HL-60/S4 treated with phorbol 12-myristate 13-acetate at 8.2 ng/mL for 4 days and 3 days (cell line): Measurements from ENCODE around the gene OR6A2.

ENCODE experiments used
- in situ Hi-C: fragments of 300-500 bp; cut with MboI; formaldehyde crosslinking; loops from 2 replicates; pipeline ENCODE4 v1.15.0; 2022; ENCODE audit warnings: low sequenced_read_pairs

OR6A2 gene

DNA sequence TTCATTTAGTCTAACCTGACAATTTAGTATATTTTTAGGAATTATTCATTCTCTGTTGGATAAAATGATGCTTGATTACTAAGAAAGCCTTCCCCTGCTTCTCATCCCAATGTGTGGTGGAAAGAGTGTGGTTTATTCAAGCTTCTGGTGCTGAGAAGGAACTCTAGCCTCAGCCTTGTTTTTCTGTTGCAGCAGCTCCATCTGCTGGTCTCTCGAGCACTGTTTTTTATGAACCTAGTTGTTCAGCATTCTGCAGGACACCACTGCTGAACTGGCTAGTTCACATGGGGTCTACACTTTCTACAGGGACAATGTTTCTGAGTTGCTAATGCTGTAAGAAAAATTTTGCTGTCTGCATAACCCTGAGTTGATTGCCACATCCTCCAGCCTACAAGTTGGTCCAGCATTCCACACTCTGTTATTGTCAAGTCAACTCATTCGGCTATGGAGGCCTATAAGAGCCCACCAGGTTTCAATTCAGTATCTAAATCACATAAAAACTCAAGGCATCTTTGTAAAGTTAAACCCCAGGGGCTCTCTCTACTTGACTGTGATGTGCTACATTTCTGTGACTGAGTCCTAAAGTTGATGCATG lies 42.0 kb downstream of the OR6A2 start:
- in situ Hi-C loops, result no loop called here

DNA sequence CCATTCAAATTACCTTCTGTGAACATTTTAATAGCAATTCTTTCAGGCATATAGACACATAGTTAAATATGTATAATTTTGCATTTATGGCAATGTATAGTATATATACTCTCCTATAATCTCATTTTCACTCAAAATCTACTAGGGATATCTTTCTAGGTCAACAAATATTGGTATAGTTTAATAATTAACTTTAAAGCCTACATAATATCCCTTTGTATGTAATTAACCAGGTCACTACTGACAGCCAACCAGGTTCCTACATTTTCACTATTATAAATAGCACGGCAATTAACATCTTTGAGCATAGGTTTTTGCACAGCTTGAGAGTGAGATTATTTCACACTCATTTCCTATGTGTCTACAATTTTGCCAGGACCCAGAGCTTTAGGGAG lies 43.5 kb downstream of the OR6A2 start:
- in situ Hi-C loops, result no loop called here

DNA sequence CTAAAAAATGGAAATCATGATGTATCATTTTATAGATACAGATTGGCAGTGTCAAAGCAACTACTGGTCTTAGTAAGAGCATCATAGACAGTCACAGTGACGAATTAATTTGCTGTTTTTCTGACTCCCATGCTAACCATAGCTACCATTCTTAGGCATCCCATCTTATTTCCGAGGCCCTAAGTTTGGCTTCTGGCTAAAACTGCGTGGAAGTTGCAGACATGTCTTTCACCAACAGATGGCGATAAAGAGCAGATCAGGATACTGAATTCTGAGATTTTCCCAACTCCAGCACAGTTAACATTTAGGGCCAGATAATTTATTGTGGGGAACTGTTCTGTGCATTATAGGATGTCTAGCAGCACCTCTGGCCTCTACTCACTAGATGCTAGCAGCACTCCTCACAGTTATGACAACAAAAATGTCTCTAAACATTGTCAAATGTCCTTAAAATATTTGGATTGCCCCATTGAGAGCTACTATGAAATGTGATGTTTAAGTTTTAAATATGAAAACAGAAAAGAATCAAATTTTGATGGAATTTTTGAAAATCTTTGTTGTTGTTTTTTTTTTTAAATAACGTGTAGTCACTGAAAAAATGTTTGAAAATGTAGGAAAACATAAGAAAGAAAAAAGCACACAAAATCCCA lies 44.1 kb downstream of the OR6A2 start:
- in situ Hi-C loops, result no loop called here

DNA sequence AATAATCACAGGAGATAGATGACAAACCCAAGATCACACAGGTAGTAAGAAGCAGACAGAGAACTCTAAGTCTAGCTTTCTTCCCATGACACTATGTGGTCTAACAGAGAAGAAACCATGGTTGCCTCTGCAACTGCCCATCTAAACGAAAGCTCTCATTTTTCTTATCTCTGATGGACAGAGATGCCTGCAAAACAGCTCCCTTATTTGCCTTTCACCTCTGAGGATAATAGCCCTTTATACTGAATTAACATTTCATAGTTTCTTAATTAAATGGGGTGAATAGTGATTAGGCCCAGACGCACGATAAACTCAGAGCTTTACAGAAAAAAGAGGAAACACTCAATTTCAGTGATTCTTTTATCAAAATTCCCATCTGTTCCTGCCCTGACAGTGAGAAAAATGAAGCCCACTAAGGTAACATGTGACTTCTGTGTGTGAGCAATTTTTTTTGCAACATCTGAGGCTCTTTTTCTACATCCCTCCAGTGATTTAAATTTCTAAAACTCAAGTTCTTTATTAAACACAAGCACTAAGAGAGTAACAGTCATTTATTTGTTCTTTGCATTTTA lies 52.3 kb downstream of the OR6A2 start:
- in situ Hi-C loops, result no loop called here

DNA sequence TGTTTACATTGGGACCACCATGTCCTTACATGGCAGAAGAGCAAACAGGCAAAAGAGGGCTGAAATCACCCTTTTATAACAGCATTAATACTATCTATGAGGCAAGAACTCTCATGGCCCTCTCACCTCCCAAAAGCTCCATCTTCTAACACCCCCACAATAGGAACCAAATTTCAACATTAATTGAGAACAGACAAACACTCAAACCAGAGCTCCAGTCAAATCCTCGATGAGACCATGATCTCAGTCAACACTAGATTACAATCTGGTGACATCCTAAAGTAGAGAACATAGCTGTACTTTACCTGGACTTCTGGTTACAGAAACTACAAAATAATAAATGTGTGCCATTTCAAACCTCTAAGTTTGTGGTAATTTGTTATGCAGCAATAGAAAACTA lies 52.9 kb downstream of the OR6A2 start:
- in situ Hi-C loops, result no loop called here

DNA sequence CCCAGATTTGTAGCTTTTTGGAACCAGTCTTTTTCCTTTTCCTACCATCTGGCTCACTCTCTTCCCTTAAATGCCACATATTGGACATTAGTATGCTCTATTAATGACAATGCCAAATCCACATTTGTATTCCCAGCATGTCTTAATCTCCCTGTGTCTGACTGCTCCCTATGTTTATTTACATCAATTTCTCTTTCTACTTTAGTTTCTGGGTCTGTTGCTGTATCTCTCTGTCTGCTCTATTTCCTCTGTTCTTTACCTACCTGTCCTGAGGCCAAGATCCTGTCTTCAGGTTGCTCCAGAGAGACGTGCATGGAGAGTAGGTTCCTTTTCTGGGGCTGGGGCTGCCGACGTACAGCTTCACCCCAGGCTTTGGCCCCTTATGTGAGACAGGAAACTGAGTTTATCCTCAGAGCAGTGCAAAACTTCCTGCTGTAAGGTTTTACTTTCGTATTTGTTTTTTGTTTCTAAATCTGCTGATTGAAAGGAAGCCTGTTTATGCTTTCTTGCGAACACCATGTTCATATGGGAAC lies 53.3 kb downstream of the OR6A2 start:
- in situ Hi-C loops, result no loop called here

DNA sequence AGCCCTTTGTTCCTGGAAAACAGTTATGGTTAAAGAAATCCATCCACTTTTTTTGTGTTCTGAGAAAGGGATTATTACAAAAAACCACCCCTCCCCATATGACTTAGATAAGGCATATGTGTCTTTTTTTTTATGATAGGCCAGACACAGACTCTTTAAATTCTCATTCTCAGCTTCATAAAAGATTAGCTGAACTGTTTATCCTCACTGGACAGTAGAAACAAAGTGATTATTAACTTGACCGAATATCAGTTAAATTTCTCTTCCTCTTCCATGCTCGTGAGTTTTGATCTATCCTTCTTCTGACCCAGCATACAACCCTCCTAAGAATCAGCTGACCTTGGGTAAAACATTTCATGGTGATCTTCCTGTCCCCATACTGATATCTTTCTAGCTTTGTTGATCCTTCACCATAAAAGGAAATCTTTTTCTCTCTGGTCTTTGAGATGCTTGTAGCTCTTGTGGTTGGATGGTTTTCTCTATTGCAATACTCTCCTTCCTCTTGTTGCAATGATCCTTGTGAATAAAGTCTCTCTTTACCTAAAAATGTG lies 53.9 kb downstream of the OR6A2 start:
- in situ Hi-C loops, result no loop called here

DNA sequence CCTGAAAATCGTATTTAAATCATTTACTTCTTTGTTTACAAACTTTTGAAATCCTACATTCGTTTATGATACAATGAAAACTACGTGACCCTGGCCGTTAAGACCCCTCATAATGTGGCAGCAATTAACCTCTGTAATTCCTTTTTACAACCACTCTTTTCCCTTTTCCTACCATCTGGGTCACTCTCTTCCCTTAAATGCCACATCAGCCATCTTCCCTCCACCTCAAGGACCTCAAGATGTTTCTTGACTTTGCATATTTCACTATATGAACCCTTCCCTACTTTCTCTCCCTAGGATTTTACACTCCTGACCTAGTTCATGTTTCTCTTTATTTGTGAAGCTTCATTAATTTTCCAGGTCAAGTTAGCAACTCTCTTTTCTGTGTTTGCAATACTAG lies 54.5 kb downstream of the OR6A2 start:
- in situ Hi-C loops, result no loop called here

DNA sequence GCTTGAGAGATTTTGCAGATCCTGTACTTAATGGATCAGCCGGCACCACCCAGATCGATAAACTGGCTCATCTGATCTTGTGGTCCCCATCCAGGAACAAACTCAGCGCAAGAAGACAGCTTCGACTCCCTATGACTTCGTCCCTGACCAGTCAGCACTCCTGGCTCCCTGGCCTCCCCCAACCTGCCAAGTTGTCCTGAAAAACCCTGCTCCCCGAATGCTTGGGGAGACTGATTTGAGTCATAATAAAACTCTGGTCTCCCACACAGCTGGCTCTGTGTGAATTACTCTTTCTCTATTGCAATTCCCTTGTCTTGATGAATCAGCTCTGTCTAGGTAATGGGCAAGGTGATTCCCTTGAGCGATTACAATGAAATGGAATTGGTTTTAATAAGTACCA lies 57.2 kb downstream of the OR6A2 start:
- in situ Hi-C loops, result no loop called here
